GM21526 (cell line): ENCODE data around the gene NELFB.

ENCODE experiments used
- ATAC-seq: cut with Tn5 transposase; IDR thresholded peaks from one replicate; pipeline ENCODE4 v1.9.1; 2021; ENCODE audit warnings: moderate library complexity; ENCODE audit not compliant: unreplicated experiment, low FRiP score

NELFB gene

DNA sequence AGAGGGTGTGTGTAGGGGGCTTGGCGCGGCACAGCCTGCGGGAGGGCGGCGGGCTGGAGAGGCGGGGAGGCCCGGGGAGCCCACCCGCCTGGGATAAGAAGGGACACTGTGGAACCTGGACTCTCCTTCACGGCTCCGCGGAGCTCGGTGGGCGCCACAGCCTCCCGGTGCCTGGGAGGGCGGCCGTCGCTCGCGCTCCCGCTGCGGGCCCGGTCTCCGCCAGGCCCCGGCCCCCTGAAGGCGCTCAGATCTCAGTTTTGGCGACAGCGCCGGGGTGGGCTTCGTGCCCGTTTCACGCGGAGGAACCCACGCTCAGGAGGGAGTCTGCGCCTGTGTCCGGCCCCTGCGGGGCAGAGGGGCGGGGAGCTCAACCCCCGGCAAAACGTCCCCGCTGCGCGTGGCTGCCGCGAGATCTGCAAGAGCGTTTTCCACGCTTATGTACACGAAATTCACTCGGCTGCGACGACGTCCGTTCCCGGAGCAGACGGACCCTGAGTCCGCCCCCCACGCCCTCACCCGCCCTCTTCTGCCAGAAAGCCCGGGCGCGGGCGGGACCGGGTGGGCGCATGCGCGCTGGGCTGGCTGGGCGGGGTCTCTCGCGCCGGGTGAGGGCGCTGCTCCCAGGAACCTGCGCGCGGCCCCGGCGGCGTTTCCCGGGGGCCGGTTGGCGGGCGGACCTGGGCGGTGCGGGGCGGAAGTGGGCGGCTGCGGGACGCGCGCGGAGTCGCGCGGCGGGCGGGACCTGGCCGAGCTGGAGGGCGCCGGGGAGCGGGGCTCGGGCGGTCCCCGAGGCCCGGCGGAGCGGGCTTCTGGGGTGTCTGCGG, at the start of gene NELFB:
TSS of gene NELFB (plus strand) at position 704 of the 824 bp plus-strand sequence.
- peak; percentile 52 for ATAC-seq

- ATAC-seq: no peak
Measured at GRCh38 chr9:137206602-137207001, 48.5 kb upstream of the NELFB start.

GRCh38 chr9:137211532-137211931, 43.6 kb upstream of the NELFB start:
- ATAC-seq: no peak

DNA sequence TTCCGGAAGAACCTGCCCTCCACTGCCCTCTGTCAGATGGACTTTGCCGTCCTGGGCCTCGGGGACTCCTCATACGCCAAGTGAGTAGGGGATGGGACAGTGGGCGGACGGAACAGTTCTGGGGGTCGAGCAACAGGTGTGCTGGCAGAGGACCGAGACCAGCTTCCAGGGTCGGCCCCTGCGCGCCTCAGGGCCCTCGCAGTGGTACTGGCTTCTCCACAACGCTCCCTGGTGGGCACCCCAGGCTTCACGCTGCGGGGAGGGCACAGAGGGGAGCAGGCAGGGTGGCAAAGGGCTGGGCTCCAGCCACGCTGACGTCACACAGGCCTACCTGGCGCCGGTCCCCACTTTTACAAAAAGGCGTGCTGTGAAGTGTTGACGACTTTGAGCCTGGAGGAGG, 42.6 kb upstream of the NELFB start:
- ATAC-seq: no peak

DNA sequence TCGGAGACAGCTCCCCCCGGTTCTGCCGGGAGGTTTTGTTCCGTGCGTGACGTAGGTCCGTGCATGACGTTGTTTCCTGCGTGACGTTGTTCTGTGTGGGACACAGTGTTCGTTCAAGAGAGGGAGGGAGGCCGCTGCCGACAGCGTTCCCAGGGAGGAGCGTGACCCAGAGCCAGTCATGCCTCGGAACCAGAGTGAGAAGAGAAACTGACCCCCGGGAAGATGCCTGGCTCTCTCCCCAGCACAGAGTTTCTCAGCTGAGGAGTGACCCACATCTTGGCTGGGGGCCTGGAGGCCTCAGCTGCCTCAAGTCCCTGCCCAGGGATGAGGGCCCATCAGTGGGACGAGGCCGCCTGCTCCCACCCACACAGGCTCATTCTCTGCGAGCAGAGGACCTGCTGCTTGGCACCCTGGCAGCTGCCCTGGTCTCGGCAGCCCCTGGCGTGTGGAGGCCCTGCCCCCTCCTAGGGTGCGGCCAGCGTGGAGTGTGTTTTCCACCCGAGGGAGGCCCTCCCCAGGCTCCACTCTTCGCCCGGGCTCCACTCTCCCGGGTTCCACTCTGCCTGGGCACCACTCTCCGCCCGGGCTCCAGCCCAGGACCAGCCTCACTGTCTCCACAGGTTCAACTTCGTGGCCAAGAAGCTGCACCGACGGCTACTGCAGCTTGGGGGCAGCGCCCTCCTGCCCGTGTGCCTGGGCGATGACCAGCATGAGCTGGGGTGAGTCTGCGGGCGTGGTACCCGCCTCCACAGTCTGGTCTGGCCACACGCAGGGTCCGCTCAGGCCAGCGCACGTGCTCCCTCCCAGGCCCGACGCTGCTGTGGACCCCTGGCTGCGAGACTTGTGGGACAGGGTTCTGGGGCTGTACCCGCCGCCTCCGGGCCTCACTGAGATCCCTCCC, 41.7 kb upstream of the NELFB start:
- ATAC-seq: no peak

- no peak for ATAC-seq
Measured at GRCh38 chr9:137214620-137215019, 40.5 kb upstream of the NELFB start.

GRCh38 chr9:137215196-137215986, 39.7 kb upstream of the NELFB start:
- ATAC-seq: no peak

DNA sequence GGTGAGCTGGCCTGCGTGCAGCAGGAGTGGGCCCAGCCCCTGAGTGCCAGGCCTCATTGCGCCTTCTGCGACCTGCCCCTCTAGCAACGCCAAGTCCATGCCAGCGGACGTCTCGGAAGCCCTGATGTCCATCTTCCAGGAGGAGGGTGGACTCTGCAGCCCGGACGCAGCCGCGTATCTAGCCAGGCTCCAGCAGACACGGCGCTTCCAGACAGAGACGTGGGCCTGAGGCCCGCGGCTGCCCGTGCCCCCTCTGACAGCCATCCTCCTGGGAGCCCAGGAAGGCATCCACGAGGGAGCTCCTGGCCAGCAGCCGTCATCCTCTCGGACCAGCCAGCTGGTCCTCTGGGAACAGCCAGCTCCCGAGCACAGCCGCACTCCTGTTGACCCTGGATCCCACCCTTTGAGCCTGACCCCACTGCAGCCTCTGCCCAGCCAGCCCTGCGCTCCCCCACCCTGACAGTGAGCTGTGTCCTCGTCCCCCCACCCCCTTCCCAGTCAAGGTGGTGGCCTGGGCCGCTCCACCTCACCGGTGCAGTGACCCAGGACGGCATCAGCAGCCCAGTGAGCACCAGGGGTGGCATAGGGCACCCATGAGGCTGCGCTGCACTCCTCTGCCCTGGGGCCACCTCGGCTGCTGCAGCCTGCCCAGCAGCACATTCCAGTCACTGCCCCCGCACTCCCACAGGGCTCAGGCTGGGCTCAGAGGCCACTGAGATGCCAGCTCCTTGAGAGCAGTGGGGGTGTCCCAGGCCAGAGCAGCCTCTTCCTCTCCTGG, 38.8 kb upstream of the NELFB start:
- ATAC-seq: no peak

- no peak for ATAC-seq
Measured at GRCh38 chr9:137217276-137218211, 37.6 kb upstream of the NELFB start.

DNA sequence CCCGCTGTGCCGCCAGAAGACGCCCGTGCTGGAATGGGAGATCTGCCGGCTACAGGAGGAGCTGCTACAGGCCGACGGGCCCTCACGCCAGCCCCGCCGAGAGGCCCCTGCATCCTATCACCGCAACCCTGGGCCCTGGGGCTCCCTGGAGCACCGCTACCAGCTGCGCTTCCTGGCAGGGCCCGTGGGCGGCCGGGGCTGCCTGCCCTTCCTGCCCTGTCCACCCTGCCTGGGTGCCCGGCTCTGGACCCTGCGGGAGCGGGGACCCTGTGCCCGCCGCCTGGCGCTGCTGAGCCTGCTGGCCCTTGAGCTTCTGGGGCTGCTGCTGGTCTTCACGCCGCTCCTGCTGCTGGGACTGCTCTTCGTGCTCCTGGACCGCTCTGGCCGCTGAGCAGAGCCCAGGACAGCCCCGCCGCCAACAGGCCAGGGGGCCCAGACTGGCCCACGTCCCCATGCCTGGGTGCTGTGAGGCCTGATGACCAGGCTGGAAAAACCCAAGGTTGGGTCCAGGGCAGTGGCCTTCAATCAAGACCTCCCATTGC, 36.8 kb upstream of the NELFB start:
- no peak for ATAC-seq

GRCh38 chr9:137218754-137219271, 36.3 kb upstream of the NELFB start:
- ATAC-seq: no peak

DNA sequence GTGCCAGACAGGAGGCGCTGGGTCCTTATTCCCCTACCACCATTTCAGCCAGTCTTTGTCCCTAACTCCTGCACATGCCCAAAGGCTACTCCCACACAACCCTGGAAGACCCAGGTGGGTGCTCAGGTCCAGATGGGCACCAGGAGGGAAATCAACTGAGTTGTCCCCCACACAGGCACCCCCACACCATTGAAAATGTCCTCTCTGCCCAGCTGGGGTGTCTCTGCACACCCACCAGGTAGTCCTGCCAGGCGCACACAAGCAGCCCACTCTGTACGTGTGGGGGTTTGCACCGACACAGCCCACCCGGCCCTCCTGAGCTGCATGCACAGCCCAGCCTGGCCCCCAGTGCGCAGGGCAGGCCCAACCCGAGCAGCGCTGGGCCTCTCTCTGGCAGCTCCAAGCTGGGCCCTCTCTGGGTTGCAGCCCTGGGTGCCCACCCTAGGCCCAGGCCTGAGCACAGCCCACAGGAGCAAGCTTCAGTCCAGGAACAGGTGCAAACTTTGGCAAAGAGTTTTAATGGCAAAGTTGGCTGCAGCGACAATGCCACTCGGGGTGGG, 35.3 kb upstream of the NELFB start:
- no peak for ATAC-seq

DNA sequence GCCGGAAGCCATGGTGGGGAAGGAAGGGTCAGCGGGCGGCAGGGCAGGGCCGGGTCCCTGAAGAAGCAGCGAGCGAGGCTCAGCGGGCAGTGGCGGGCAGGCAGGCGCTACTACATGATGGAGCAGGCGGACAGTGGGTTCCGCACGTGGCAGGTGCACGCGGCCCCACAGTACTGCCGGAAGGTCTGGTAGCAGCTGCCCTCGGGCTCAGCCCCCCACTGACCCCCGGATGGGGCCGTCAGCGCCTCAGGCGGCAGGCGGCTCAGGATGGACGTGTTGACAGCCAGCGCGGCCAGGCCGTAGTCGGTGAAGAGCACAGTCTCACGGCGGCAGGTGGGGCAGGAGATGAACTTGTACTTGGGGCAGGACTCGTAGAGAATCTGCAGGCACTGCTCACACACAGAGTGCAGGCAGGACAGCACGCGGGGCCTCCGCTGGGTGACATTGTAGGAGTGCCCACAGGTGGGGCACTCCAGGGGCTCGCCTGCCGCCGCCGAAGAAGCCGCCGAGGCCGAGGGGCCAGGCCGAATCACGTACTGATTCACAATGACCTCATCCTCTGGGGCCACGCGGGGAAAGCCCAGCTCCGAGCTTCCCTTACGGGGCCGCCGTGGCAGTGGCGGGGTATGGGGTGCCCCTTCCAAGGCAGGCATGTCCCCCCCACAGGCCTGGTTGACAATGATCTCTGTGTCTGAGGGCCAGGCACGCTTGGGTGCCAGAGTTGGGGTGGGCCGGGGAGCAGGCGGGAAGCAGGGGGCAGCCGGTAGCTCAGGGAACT, 34.6 kb upstream of the NELFB start:
- ATAC-seq: no peak

- no peak for ATAC-seq
Measured at GRCh38 chr9:137221095-137221505, 34.0 kb upstream of the NELFB start.

DNA sequence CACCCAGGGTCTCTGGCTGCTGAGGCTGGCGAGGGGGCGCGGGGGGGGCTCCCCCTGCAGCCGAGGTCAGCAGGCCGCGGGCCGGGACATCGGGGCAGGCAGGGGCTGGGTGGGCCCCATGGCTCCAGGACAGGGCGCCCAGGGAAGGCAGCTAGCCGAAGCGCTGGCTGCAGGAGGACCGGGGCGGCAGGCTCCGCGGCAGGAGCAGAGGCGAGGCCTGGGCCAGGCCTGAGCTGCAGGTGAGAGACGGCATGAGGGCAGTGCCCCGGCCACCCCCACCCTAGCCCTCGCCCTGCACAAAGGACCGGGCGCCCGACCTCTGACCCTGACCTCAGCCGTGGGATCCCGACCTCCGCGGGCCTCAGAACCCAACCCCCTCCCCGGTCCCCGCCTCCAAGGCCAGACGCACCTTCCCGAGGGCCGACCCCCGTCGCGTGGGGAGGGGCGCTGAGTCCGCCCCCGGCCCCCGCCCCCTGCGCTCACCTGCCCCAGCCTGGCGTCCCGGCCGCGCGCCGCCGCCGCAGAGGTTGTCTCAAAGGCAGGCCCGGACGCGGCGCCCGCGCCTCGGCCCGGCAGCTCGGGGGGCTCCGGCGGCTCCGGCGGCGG, 33.5 kb upstream of the NELFB start:
- no peak for ATAC-seq

DNA sequence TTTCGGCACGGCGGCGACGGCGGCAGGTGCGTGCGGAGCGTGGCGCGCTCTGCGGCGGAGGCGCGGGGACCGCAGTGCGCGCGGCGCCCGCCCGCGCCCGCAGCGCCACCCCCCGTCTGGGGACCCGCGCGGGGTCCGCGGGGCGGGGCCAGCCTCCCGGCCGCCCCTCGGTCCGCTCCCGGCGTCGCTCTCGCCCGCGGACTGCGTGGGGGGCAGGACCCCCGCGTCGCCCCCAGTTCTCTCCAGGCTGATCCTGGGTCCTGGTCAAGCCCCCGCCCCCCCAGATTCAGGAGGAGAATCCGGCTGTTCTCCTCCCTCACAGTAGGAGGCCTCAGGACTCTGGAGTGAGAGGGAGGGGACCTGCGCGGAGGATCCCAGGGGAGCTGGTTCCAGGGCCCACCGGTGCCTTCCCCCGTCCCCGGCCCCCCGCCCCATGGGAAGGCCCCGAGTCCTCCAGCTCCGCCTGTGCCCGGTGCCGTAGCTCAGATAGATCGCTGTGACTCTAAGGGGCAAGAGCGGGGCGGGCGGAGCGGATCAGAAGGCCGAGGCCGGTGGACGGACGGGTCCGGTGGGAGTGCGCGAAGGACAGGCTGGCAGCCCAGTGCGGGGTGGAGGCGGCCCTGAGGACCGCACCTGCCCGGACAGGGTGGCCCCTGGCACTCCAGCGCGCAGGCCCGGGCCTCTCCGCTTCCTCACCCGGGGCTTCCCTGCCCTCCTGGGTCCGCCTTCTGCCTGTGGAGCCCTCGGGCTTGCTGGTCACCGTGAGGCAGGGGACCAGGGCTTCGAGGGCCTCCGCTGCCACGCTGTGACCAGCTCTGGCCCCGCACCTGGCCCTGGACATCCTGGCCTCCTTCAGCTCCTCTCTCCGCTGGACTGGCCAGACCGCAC, 32.7 kb upstream of the NELFB start, which contains the start of gene RNF208:
TSS of gene RNF208 (minus strand) at position 51 of the 888 bp plus-strand sequence. CDS start 1,028 bp downstream, outside the sequence.
- ATAC-seq: no peak
